Stimulated activated CD4-positive, alpha-beta T cell treated with anti-CD3 and anti-CD28 coated beads, Interleukin-2, amount 100 ng/mL, for 48 hours (primary cell): ENCODE results near the gene AMDHD1.

Source experiments
- DNase-seq, 2 donors: peaks; one replicate each; pipeline ENCODE4 v3.0.0-alpha.2; 2020

AMDHD1 gene

DNA sequence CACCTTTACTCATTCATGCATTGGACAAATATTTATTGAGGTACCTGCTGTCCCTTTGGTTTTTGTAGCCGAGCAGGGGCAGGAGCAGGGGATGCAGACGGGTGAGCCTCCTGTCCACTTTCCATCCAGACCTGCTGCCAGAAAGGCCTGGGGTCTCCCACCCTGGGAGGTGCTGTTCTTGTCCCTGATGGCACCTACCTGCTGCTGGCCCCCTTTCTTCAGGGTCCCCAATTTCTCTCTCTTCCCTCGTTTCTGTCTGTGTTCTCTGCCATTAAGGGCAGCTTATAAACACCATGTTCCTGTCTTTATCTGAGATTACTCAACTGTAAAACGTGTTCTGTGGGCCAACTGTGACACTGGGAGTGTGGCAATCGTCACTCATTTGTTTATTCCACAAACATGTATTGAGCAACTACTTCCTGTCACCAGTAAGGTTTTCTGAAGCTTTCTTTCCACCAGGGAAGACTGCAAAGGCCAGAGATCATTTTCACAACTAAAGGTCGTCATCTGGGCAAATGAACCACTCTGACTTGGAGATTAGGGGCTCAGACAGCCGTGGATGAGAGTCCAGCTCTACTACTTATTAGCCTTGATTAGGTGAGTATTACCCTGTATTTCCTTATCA, 53.0 kb downstream of the AMDHD1 start, which contains the start of gene HAL:
TSS of gene HAL (minus strand) at position 311 of the 625 bp plus-strand sequence. CDS start 434 bp downstream, outside the sequence.
- DNase-seq = no peak

DNA sequence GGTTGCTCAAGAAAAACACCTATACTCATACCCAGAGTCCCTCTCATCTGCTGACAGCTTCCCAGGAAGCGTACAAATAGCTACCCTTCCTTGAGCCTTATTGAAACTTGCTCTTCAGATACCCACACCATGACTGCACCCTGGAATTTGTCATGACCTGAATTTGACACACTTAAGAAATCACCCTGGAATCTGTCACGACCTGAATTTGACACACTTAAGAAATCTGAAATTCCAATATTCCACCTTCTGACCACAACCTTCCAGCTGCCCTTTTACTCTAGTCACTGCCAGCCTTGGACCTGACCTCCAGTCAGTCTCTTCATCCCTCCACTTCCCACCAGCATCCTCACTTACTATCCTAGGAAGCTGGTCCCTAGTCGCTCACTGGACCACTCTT, 54.1 kb downstream of the AMDHD1 start:
- no peak for DNase-seq

DNA sequence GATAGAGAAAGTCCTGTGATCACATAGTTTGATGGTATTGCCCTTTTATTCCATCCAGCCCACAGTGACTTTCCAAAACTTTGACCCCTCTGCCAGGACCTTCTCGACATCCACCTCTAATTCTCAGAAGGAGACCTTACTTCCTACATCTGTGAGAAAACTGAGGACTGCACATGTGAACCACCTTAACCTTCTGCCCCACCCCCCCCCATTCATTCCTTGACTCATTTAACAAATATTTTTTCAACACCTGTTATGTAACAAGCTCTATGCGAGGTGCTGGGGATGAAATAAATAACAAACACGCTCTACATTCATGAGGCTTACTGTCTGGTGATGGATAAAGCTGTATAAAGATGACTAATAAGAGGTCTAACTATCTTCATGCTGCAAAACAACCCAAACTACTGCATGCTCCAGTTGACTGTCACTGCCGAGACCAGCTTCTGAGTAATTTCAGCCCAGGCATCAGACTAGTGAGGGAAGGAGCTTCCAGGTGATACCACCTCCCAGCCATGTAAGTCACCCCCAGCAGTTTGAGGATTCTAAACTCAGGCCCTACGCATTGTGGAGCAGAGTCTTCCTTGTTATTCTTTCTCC, 54.9 kb downstream of the AMDHD1 start:
- DNase-seq = no peak

DNA sequence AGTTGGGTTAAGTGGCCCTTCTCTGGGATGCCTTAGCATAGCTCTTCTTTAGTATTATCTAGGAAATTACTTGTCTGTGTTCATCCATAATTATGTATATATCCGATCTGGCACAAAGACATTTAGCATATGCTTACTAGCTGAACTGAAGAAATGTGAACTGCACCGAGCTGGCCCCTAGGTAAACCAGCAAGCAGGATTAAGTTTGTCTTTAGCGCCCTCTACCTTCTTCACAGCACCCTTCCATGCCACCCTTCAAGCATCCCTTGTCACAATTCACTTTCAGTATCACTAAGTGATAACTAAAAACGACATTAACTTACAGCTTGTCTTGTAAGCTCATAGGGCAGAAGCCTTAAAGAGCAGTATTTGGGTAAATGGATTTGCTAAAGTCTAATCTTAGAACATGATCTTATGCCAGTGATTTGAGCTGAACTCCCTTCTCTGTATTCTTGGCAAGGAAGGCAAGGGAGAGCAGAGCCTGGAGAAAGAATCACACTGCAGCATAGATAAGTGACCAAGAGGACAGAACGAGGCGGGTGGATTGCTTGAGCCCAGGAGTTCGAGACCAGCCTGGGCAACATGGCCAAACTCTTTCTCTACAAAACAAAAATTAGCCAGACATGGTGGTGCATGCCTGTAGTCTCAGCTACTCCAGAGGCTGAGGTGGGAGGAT, 55.6 kb downstream of the AMDHD1 start:
- DNase-seq = peak; percentile 9 to 23

DNA sequence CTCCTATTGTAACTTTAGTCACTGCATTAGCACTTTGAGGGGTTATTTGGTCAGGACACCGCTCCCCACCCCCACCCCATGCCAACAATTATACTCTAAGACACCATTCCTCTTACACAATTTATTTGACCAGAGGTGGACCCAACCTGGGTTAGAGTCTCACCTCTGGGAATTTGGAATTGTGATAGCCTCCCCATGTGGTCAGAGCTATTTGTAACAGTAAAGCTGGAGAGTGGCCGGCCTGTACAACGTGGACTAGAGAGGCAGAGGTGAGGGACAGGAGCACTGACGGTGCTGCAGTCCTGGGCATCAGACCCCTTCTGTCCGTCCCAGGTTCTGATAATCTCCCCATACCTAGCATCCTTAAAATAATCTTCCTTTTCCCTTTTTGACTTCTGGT, 56.4 kb downstream of the AMDHD1 start:
- no peak for DNase-seq

DNA sequence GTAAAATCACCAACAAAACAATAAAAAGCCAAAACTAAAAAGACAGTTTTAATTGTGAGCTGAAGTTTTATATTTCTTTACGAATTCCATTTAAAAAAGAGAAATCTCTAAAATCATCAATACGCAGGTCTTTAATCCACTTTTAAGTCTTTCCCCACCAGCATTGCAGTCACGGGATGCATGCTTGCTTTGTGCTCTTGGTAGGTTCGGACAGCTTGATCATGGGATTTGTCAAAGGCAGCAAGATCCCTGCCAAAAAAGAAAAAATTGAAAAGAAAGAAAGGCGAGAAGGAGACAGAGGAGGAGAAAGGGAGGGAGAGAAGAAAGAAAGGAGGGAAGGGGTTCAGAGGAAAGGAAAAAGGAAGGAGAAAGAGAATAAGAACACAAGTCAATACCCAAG, 57.7 kb downstream of the AMDHD1 start:
- DNase-seq = no peak

DNA sequence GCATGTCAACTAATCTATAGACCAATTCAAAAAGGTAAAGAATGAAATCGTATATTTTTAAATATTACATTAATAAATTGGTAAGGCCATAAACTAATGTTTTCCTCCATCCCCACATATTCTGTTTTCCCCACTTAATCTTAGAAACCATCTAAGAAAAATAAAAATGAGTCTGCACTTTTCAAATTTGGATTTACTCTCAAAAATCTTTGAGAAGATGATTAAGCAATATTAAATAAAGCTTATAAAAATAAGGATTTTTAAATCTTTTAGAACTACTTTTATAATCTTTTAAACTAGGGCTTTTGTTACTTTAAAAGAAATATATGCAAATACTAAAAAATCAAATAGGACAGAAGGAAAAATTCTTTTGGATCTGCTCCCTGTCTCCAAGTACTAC, 63.6 kb downstream of the AMDHD1 start:
- DNase-seq = no peak

DNA sequence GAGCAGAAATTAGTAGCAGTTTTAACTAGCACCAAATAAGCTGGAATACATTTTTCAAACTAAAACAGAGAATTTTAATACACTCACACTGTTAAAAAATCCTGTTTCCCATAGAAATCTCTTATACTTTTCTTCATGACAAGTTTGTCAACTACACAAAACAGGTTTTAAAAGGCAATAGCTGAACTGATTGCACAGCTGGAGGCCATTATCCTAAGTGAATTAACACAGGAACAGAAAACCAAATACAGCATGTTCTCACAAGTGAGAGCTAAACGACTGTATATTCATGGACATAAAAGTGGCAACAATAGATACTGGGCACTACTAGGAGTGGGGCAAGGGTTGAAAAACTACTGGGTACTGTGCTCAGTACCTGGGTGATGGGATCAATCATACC, 64.6 kb downstream of the AMDHD1 start:
- no peak for DNase-seq

DNA sequence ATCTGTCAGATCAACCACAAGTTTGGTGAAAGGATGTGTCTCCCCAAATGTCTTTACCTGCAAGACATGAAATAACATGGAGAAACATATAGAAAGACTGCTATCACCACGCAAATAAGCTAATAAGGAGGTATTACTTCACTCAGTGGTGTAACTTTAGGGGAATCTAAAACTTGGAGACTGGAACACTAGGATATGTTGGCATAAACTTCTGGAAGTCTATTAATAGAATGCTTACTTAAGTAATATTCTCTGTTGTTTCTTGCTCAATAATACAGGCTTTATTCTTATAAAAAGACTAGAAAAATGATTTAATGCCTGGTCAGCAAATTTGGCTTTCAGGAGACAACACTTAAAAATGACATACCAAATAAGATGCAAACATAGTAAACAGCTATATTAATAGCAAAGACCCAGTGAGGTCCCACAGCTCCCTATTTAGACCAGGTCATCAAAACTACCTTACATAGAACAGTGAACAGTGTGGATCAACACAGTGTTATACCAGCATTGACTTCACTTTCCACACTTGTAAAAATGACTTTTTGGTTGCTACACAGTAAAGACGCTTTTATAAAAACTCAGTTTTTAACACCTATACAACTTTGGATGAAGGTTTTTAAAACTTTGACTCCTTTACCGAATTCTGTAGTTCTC, 71.9 kb downstream of the AMDHD1 start:
- no peak for DNase-seq

DNA sequence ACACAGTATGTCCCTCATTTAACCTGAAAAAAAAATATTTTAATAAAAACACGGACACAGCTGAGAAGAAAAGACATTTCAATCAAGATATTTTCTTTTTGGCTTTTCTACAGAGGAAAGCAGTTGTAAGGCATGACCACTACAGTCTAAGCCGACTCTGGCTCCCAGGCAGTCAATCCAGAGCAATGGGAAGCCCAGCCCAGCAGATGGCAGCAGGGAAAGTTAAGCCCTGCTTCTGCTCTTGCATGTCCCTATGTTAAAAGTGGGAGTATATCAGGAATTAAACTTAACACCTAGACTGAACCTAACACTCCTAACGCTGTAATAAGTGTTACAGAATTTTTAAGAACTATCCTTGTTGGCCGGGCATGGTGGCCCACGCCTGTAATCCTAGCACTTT, 72.5 kb downstream of the AMDHD1 start:
- no peak for DNase-seq
